Left lung (tissue), 10 donors: ENCODE data around the gene TMEFF1. TPM values are rescaled to one million over a fixed set of nuclear protein-coding genes. Genes with fewer than 3 reads are reported as not detected.

Source experiments
- ATAC-seq: fragments of 200-7000 bp; cut with Tn5 transposase; one replicate; pipeline ENCODE4 v1.9.1; 2020; ENCODE audit warnings: moderate library complexity
- DNase-seq, 4 donors: peaks; one replicate each; pipeline ENCODE4 v3.0.0-alpha.2; 2013 to 2020
- H3K27ac ChIP-seq, 2 donors: fragments of 200-600 bp; sonication (generic) in 1 of 2; one replicate each; pipeline versions ENCODE4 v1.5.0 to v1.8.0; 2020 to 2021
- H3K27me3 ChIP-seq, 2 donors: fragments of 200-600 bp; sonication (generic) in 1 of 2; one replicate each; pipeline versions ENCODE4 v1.5.0 to v1.8.0; 2020 to 2021
- H3K36me3 ChIP-seq, 2 donors: fragments of 200-600 bp; sonication (generic) in 1 of 2; one replicate each; pipeline versions ENCODE4 v1.5.0 to v1.8.0; 2020 to 2021
- H3K4me1 ChIP-seq, 2 donors: fragments of 200-600 bp; one replicate each; pipeline ENCODE4 v1.8.0; 2021
- H3K4me3 ChIP-seq, 2 donors: fragments of 200-600 bp; sonication (generic) in 1 of 2; one replicate each; pipeline versions ENCODE4 v1.5.0 to v1.8.0; 2020 to 2021; ENCODE audit warnings: mild to moderate bottlenecking in 1 of 2
- H3K9me3 ChIP-seq, 2 donors: fragments of 200-600 bp; sonication (generic) in 1 of 2; one replicate each; pipeline versions ENCODE4 v1.5.0 to v1.8.0; 2020 to 2021
- CTCF ChIP-seq, 2 donors: fragments of 200-600 bp; sonication (generic) in 1 of 2; IDR thresholded peaks; one replicate each; pipeline versions ENCODE4 v1.5.0 to v1.8.0; 2021; ENCODE audit warnings: antibody characterized with exemption in 2 of 2
- intact Hi-C, 2 donors: fragments of 100-400 bp; cut with DNase I; formaldehyde crosslinking; loops; one replicate each; pipeline versions ENCODE4 v1.11.2 to v1.14.2; 2022
- polyA plus RNA-seq, 6 donors: library from polyadenylated mRNA; unstranded; fragments of 120-200 nt; gene quantifications; one replicate each; pipeline ENCODE4 v1.2.1, GENCODE V29; 2013; ENCODE audit not compliant: insufficient read length in 6 of 6
- total RNA-seq, 2 donors: library from RNA; stranded (reverse); fragmentation: NEBNext Ultra II Directional; extraction: Animal tissue kit (Norgen Biotek cat#: 25700); gene quantifications; one replicate each; pipeline ENCODE4 v1.2.1, GENCODE V29; 2021
- donor health status: DM: no; HTN: yes; CAD: no.
- donor health status: DM: no; HTN: no; CAD: no.

The TMEFF1 gene
- total and polyA plus RNA-seq, 8 donors: 0.58 to 4.4 (median 2.6) TPM; not detected in 1

GRCh38 chr9:100426530-100427365, 46.2 kb upstream of the TMEFF1 start, which contains the start of gene MSANTD3:
Gene MSANTD3, plus strand, starts transcription at chr9:100427143. Its CDS starts 14,796 bp downstream, at chr9:100441939.
- H3K4me3 ChIP-seq: peak within 1 kb of the TSS; percentile 64 to 71
- peaks cover 8 to 38% of the 10 kb centered on the region in 2 donors for H3K4me1 ChIP-seq
- intact Hi-C loops: no loop called here
- no peaks in the 10 kb centered on the region for H3K27me3 ChIP-seq
- peak; percentile 86 for ATAC-seq
- peak; percentile 61 to 91 (median 71) for DNase-seq
- H3K36me3 ChIP-seq: no peaks in the 10 kb centered on the region
- no peaks in the 10 kb centered on the region for H3K9me3 ChIP-seq
- TF ChIP-seq CTCF (IDR thresholded peaks at IDR 0.05): no peak
- H3K27ac ChIP-seq: peak within 1 kb of the TSS; percentile 86 to 90

- peak; percentile 28 to 85 (median 48) for DNase-seq
- Histone ChIP-seq H3K27me3 (no peaks in the 10 kb centered on the region), H3K27ac (peak overlapping the region; percentile 86 to 89), H3K4me1 (peaks cover 8 to 40% of the 10 kb centered on the region in 2 donors), H3K4me3 (peak overlapping the region; percentile 64 to 71), H3K9me3 (no peaks in the 10 kb centered on the region), H3K36me3 (no peaks in the 10 kb centered on the region)
- ATAC-seq: peak; percentile 34
- no peak for TF ChIP-seq CTCF (IDR thresholded peaks at IDR 0.05)
- intact Hi-C loops: no loop called here
Measured at GRCh38 chr9:100427366-100428263, 45.3 kb upstream of the TMEFF1 start.

GRCh38 chr9:100428871-100429654, 43.9 kb upstream of the TMEFF1 start:
- Histone ChIP-seq H3K27ac (peak overlapping the region; percentile 67 to 89), H3K9me3 (no peaks in the 10 kb centered on the region), H3K4me3 (peak overlapping the region in 1 of 2 donors; percentile 71), H3K4me1 (peaks cover 8 to 40% of the 10 kb centered on the region in 2 donors), H3K36me3 (no peaks in the 10 kb centered on the region), H3K27me3 (no peaks in the 10 kb centered on the region)
- TF ChIP-seq CTCF (IDR thresholded peaks at IDR 0.05): no peak
- ATAC-seq (peak; percentile 41), DNase-seq (no peak)
- intact Hi-C loops: no loop called here

- ATAC-seq: no peak
- DNase-seq: no peak
- H3K9me3 ChIP-seq: no peaks in the 10 kb centered on the region
- no peak for TF ChIP-seq CTCF (IDR thresholded peaks at IDR 0.05)
- no peak overlapping the region for H3K4me3 ChIP-seq
- no peaks in the 10 kb centered on the region for H3K27me3 ChIP-seq
- H3K4me1 ChIP-seq: peaks cover 8 to 40% of the 10 kb centered on the region in 2 donors
- H3K27ac ChIP-seq: no peak overlapping the region
- intact Hi-C loops: no loop called here
- no peaks in the 10 kb centered on the region for H3K36me3 ChIP-seq
Measured at GRCh38 chr9:100430286-100430940, 42.5 kb upstream of the TMEFF1 start.
